GM21381 (cell line): Measurements from ENCODE around the gene NECTIN2.
A peak's percentile ranks its signal among the peaks of the same experiment; 100 is the strongest.
"Not testable (repeated sequence)": the region's sequence is repeated elsewhere in the genome, so short reads cannot be mapped to it uniquely, and the experiment has no call there.

Experiments used
- ATAC-seq: cut with Tn5 transposase; IDR thresholded peaks from one replicate; pipeline ENCODE4 v1.9.1; 2021; ENCODE audit warnings: mild to moderate bottlenecking, moderate library complexity; ENCODE audit not compliant: unreplicated experiment

NECTIN2 gene

GRCh38 chr19:44904426-44904994 lies 58.4 kb downstream of the NECTIN2 start:
- no peak for ATAC-seq

- ATAC-seq: no peak
Measured at GRCh38 chr19:44905437-44906160, 59.5 kb downstream of the NECTIN2 start, which contains the start of gene APOE. Gene APOE (plus strand): TSS chr19:44905796. CDS start chr19:44906625, 829 bp downstream.

- ATAC-seq: no peak
Measured at GRCh38 chr19:44907613-44908012, 61.5 kb downstream of the NECTIN2 start.

DNA sequence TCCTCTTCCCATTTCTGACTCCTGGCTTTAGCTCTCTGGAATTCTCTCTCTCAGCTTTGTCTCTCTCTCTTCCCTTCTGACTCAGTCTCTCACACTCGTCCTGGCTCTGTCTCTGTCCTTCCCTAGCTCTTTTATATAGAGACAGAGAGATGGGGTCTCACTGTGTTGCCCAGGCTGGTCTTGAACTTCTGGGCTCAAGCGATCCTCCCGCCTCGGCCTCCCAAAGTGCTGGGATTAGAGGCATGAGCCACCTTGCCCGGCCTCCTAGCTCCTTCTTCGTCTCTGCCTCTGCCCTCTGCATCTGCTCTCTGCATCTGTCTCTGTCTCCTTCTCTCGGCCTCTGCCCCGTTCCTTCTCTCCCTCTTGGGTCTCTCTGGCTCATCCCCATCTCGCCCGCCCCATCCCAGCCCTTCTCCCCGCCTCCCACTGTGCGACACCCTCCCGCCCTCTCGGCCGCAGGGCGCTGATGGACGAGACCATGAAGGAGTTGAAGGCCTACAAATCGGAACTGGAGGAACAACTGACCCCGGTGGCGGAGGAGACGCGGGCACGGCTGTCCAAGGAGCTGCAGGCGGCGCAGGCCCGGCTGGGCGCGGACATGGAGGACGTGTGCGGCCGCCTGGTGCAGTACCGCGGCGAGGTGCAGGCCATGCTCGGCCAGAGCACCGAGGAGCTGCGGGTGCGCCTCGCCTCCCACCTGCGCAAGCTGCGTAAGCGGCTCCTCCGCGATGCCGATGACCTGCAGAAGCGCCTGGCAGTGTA lies 62.2 kb downstream of the NECTIN2 start:
- no peak for ATAC-seq

DNA sequence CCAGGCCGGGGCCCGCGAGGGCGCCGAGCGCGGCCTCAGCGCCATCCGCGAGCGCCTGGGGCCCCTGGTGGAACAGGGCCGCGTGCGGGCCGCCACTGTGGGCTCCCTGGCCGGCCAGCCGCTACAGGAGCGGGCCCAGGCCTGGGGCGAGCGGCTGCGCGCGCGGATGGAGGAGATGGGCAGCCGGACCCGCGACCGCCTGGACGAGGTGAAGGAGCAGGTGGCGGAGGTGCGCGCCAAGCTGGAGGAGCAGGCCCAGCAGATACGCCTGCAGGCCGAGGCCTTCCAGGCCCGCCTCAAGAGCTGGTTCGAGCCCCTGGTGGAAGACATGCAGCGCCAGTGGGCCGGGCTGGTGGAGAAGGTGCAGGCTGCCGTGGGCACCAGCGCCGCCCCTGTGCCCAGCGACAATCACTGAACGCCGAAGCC lies 62.8 kb downstream of the NECTIN2 start:
- ATAC-seq: no peak

GRCh38 chr19:44909775-44910174 lies 63.7 kb downstream of the NECTIN2 start:
- ATAC-seq: no peak

- not testable (repeated sequence) for ATAC-seq
Measured at GRCh38 chr19:44911896-44912295, 65.8 kb downstream of the NECTIN2 start.

GRCh38 chr19:44912854-44913253 lies 66.8 kb downstream of the NECTIN2 start:
- ATAC-seq: no peak

DNA sequence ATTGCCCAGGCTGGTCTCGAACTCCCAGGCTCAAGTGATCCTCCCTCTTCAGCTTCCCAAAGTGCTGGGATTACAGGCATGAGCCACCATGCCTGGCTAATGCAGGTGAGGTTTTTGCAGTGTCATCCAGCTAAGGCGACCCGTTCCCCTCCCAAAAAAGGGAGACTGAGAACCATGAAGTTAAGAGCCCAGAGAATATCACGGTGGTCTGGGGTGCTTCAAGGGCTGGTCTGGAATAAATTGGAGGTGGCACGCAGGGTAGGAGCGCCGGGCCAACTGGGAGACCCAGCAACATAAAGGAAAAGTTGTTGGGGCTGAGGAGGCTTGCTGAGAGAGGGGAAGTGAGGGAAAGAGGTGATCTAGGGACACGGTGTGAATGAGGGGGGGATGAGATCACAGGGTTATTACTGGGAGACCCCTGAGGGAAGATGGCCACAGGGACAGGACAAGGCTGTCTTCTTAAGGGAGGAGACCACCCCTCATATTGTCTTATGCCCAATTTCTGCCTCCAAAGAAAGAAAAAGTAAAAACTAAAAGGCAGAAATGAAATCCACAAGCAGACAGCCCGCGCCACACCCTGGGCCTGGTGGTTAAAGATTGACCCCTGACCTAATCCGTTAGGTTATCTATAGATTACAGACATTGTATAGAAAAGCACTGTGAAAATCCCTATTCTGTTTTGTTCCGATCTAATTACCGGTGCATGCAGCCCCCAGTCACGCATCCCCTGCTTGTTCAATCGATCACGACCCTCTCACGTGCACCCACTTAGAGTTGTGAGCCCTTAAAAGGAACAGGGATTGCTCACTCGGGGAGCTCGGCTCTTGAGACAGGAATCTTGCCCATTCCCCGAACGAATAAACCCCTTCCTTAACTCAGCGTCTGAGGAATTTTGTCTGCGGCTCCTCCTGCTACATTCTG lies 67.7 kb downstream of the NECTIN2 start:
- ATAC-seq: not testable (repeated sequence)

GRCh38 chr19:44914433-44915206 lies 68.5 kb downstream of the NECTIN2 start, which contains the start of gene APOC1:
Gene APOC1 (plus strand): TSS chr19:44914608. CDS start chr19:44914892, 284 bp downstream.
- ATAC-seq: peak; percentile 83

DNA sequence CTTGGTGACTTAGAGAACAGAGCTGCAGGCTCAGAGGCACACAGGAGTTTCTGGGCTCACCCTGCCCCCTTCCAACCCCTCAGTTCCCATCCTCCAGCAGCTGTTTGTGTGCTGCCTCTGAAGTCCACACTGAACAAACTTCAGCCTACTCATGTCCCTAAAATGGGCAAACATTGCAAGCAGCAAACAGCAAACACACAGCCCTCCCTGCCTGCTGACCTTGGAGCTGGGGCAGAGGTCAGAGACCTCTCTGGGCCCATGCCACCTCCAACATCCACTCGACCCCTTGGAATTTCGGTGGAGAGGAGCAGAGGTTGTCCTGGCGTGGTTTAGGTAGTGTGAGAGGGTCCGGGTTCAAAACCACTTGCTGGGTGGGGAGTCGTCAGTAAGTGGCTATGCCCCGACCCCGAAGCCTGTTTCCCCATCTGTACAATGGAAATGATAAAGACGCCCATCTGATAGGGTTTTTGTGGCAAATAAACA lies 78.2 kb downstream of the NECTIN2 start:
- ATAC-seq: no peak

- no peak for ATAC-seq
Measured at GRCh38 chr19:44925114-44925891, 79.2 kb downstream of the NECTIN2 start.

DNA sequence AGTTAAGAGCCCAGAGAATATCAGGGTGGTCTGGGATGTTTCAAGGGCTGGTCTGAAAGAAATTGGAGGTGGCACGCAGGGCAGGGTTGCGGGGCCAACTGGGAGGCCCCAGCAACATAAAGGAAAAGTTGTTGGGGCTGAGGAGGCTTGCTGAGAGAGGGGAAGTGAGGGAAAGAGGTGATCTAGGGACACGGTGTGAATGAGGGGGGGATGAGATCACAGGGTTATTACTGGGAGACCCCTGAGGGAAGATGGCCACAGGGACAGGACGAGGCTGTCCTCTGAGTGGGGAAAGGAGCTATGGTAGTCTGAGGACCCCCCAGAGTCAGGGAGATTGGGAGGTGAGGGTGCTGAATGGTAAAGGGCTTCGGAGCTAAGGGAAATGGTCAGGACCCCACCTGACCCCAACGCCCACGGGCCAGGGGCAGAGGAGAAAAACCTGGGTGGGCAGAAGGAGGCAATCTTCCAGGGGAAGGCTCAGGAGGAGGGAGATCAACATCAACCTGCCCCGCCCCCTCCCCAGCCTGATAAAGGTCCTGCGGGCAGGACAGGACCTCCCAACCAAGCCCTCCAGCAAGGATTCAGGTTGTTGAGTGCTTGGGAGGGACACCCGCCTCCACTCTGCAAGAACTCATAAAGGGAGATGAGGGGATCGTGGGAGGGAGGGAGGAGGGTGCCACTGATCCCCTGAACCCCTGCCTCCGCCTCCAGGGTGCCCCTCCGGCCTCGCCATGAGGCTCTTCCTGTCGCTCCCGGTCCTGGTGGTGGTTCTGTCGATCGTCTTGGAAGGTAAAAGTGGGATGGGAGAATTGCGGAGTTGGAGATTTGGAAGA lies 80.4 kb downstream of the NECTIN2 start:
- ATAC-seq: not testable (repeated sequence)

GRCh38 chr19:44927746-44928145 lies 81.6 kb downstream of the NECTIN2 start:
- no peak for ATAC-seq

DNA sequence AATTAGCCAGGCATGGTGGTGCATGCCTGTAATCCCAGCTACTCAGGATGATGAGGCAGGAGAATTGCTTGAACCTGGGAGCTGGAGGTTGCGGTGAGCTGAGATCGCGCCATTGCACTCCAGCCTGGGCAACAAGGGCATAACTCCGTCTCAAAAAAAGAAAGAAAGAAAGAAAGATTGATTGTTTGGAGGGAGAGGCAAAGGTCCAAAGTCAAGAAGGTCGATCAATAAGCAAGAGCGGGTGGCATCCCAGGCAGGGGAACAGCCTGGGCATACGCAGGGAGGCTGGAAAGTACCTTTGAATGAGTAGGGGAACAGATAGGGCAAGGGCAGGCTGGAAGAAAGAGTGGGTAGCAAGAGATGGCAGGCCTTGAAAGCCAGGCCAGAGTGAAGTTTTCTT lies 84.0 kb downstream of the NECTIN2 start:
- no peak for ATAC-seq

GRCh38 chr19:44931541-44931940 lies 85.4 kb downstream of the NECTIN2 start:
- ATAC-seq: no peak
